ENCODE data around the gene ELAVL4. TPM values are rescaled to one million over a fixed set of nuclear protein-coding genes. Genes with fewer than 3 reads are reported as not detected.

ELAVL4 gene
- total RNA-seq, 1 experiment from 2014 or later: not detected

DNA sequence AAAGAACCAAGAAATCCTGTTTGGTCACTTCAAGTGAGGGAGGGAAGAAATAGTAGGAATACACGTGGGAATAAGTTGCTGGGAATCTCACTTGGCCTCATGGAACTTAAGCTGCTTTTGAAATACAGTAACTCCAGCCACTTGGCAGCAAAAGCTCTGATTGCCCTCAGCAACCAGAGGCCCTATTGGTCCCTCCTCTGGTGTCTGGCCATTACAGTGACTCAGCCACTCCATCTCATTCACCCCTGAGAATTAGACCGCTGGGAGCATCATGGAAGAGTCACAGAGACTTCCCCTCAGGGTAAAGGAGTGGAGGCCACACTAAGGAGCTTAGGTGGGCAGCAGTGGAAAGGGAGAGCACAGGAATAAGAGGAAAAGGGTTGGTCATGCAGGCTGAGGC, 99.6 kb downstream of the ELAVL4 start:
- TF ChIP-seq, protein P1, sequence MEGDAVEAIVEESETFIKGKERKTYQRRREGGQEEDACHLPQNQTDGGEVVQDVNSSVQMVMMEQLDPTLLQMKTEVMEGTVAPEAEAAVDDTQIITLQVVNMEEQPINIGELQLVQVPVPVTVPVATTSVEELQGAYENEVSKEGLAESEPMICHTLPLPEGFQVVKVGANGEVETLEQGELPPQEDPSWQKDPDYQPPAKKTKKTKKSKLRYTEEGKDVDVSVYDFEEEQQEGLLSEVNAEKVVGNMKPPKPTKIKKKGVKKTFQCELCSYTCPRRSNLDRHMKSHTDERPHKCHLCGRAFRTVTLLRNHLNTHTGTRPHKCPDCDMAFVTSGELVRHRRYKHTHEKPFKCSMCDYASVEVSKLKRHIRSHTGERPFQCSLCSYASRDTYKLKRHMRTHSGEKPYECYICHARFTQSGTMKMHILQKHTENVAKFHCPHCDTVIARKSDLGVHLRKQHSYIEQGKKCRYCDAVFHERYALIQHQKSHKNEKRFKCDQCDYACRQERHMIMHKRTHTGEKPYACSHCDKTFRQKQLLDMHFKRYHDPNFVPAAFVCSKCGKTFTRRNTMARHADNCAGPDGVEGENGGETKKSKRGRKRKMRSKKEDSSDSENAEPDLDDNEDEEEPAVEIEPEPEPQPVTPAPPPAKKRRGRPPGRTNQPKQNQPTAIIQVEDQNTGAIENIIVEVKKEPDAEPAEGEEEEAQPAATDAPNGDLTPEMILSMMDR (IDR thresholded peaks at IDR 0.05; ENCODE audit: insufficient read depth in 1 of 2, low read depth in 1 of 2, low read length in 1 of 2, severe bottlenecking in 1 of 2, unreplicated experiment in 1 of 2): no peak
- H3K27me3 ChIP-seq (replicated peaks; ENCODE audit: control insufficient read depth, insufficient read depth, low read length): no peaks in the 10 kb centered on the region
- no peak for DNase-seq
- no peak overlapping the region for H3K4me3 ChIP-seq (ENCODE audit: low read depth, low read length)
- Mint-ChIP-seq H3K36me3 (ENCODE audit: insufficient read depth, unreplicated experiment) (no peaks in the 10 kb centered on the region), H3K4me3 (ENCODE audit: unreplicated experiment) (no peak overlapping the region), H3K27ac (ENCODE audit: unreplicated experiment) (no peak overlapping the region), H3K9me3 (ENCODE audit: unreplicated experiment) (no peaks in the 10 kb centered on the region), H3K27me3 (ENCODE audit: insufficient read depth, unreplicated experiment) (peaks cover 12% of the 10 kb centered on the region), H3K4me1 (ENCODE audit: low read depth, unreplicated experiment) (no peaks in the 10 kb centered on the region)
- BruUV-seq (replicated peaks): no TSS peak
- no peaks in the 10 kb centered on the region for H3K36me3 ChIP-seq (ENCODE audit: control insufficient read depth, insufficient read depth, low read length)
- POLR2A ChIA-PET: no interaction called here
- CTCF ChIA-PET: no interaction called here
- intact Hi-C loops (cut with micrococcal nuclease; ENCODE audit: unreplicated experiment): no loop called here
- H3K4me1 ChIP-seq: no peaks in the 10 kb centered on the region
- H3K9me3 ChIP-seq: no peaks in the 10 kb centered on the region

DNA sequence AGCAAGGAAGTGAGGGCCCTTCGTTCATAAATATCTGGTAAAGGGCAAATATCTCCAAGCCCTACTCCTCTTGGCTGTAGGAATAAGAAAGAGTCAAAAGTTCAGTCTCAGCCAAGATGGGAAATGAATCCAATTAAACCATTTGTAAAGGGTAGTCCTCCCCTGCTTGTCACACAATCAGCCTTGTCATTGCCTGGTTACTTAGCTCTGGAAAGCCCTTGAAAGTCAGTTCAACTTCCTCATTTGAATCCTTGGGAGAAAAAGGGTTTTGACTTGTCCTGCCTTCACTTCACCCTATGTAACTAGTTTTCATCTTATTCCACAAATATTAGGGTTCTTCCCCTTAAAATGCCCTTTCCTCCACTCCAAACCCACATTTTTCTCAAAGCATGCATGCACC, 100.0 kb downstream of the ELAVL4 start:
- no peaks in the 10 kb centered on the region for H3K9me3 ChIP-seq
- H3K36me3 ChIP-seq (ENCODE audit: control insufficient read depth, insufficient read depth, low read length): no peaks in the 10 kb centered on the region
- BruUV-seq (replicated peaks): no TSS peak
- DNase-seq: no peak
- Mint-ChIP-seq H3K9me3 (ENCODE audit: unreplicated experiment) (no peaks in the 10 kb centered on the region), H3K36me3 (ENCODE audit: insufficient read depth, unreplicated experiment) (no peaks in the 10 kb centered on the region), H3K27ac (ENCODE audit: unreplicated experiment) (no peak overlapping the region), H3K4me1 (ENCODE audit: low read depth, unreplicated experiment) (no peaks in the 10 kb centered on the region), H3K27me3 (ENCODE audit: insufficient read depth, unreplicated experiment) (peaks cover 12% of the 10 kb centered on the region), H3K4me3 (ENCODE audit: unreplicated experiment) (no peak overlapping the region)
- H3K27me3 ChIP-seq (replicated peaks; ENCODE audit: control insufficient read depth, insufficient read depth, low read length): no peaks in the 10 kb centered on the region
- ChIA-PET POLR2A (no interaction called here), CTCF (no interaction called here)
- TF ChIP-seq, protein P1 (IDR thresholded peaks at IDR 0.05; ENCODE audit: insufficient read depth in 1 of 2, low read depth in 1 of 2, low read length in 1 of 2, severe bottlenecking in 1 of 2, unreplicated experiment in 1 of 2): no peak
- intact Hi-C loops (cut with micrococcal nuclease; ENCODE audit: unreplicated experiment): no loop called here
- H3K4me1 ChIP-seq: no peaks in the 10 kb centered on the region
- H3K4me3 ChIP-seq (ENCODE audit: low read depth, low read length): no peak overlapping the region

DNA sequence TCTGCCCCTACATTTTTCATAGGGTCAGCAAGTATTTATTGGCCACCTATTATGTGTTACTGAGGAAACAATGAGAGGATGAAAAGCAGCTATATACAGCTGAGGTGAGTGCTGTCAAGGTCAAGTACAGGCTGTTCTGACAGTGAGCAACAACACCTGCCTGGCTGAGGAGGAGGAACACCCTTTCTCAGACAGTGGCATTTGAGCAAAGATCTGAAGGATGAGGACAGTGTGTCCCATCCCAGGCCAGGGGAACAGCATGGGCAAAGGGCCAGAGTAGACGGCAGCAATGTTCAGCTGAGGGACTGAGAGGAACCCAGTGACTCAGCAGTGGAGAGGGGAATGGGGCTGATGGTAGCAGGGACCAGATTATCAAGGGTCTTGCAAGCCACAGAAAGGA, 101.0 kb downstream of the ELAVL4 start:
- H3K4me3 ChIP-seq (ENCODE audit: low read depth, low read length): no peak overlapping the region
- H3K36me3 ChIP-seq (ENCODE audit: control insufficient read depth, insufficient read depth, low read length): no peaks in the 10 kb centered on the region
- Mint-ChIP-seq H3K27me3 (ENCODE audit: insufficient read depth, unreplicated experiment) (peaks cover 12% of the 10 kb centered on the region), H3K36me3 (ENCODE audit: insufficient read depth, unreplicated experiment) (no peaks in the 10 kb centered on the region), H3K9me3 (ENCODE audit: unreplicated experiment) (no peaks in the 10 kb centered on the region), H3K4me3 (ENCODE audit: unreplicated experiment) (no peak overlapping the region), H3K27ac (ENCODE audit: unreplicated experiment) (no peak overlapping the region), H3K4me1 (ENCODE audit: low read depth, unreplicated experiment) (no peaks in the 10 kb centered on the region)
- DNase-seq: no peak
- CTCF ChIA-PET: no interaction called here
- intact Hi-C loops (cut with micrococcal nuclease; ENCODE audit: unreplicated experiment): no loop called here
- H3K4me1 ChIP-seq: no peaks in the 10 kb centered on the region
- no peaks in the 10 kb centered on the region for H3K27me3 ChIP-seq (replicated peaks; ENCODE audit: control insufficient read depth, insufficient read depth, low read length)
- TF ChIP-seq, protein P1 (IDR thresholded peaks at IDR 0.05; ENCODE audit: insufficient read depth in 1 of 2, low read depth in 1 of 2, low read length in 1 of 2, severe bottlenecking in 1 of 2, unreplicated experiment in 1 of 2): no peak
- POLR2A ChIA-PET: no interaction called here
- BruUV-seq (replicated peaks): no TSS peak
- no peaks in the 10 kb centered on the region for H3K9me3 ChIP-seq
